GM23248 (cell line): ENCODE data around the gene ADORA1.

Source experiments
- EZH2 ChIP-seq: fragments of 200-600 bp; sonication (generic); IDR thresholded peaks from 2 replicates; pipeline ENCODE4 v1.6.1; 2018; ENCODE audit warnings: antibody characterized with exemption, mild to moderate bottlenecking; ENCODE audit not compliant: insufficient read depth, poor library complexity, severe bottlenecking
- EZH2phosphoT487 ChIP-seq: fragments of 200-600 bp; sonication (generic); IDR thresholded peaks from 2 replicates; pipeline ENCODE4 v1.6.1; 2018; ENCODE audit warnings: antibody characterized with exemption, moderate library complexity, mild to moderate bottlenecking, low read depth; ENCODE audit not compliant: insufficient read depth

DNA sequence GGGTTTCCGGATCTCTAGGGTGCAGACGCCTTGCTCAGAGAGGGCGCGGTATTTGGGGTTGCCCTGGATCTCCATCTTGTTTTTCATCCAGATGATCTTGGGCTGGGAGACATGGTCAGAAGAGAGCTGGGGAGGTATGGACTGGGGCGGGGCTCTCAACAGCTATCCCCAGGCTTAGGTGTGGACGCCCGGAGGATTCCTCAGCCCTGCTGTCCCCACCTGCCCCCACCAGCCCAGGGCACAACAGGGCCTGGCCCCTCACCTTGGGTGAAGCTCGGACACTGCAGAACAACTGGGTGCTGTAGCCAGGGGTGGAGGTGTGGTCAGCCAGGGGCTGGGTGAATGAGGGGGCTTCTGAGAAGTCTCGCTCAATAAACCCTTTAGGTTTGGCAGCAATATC is 41.5 kb downstream of the ADORA1 start:
- TF ChIP-seq EZH2phosphoT487 (no peak), EZH2 (no peak)
